Aorta (tissue), 5 donors: ENCODE data around the gene DNAJC16. TPM values are rescaled to one million over a fixed set of nuclear protein-coding genes. Genes with fewer than 3 reads are reported as not detected.

Experiments
- ATAC-seq: fragments of 200-7000 bp; cut with Tn5 transposase; one replicate; pipeline ENCODE4 v1.9.1; 2022; ENCODE audit warnings: moderate library complexity; ENCODE audit not compliant: low FRiP score
- DNase-seq, 2 donors: peaks; one replicate each; pipeline ENCODE4 v3.0.0-alpha.2; 2020
- H3K27ac ChIP-seq, 2 donors: one replicate each; pipeline ENCODE4 v1.5.1; 2013; ENCODE audit warnings: low read length in 2 of 2, mild to moderate bottlenecking in 2 of 2, moderate library complexity in 2 of 2, control low read depth in 1 of 2, inconsistent platforms in 1 of 2, low read depth in 1 of 2
- H3K27me3 ChIP-seq, 2 donors: one replicate each; pipeline ENCODE4 v1.6.1; 2013; ENCODE audit warnings: control low read depth in 1 of 2, low read length in 1 of 2, mild to moderate bottlenecking in 1 of 2, moderate library complexity in 1 of 2; ENCODE audit not compliant: insufficient read depth in 2 of 2, control insufficient read depth in 1 of 2
- H3K36me3 ChIP-seq, 2 donors: one replicate each; pipeline ENCODE4 v1.6.1; 2013; ENCODE audit warnings: control low read depth in 1 of 2, low read length in 1 of 2, mild to moderate bottlenecking in 1 of 2; ENCODE audit not compliant: insufficient read depth in 2 of 2, control insufficient read depth in 1 of 2
- H3K4me1 ChIP-seq, 2 donors: one replicate each; pipeline ENCODE4 v1.6.1; 2013; ENCODE audit warnings: low read length in 2 of 2, control low read depth in 1 of 2, mild to moderate bottlenecking in 1 of 2, moderate library complexity in 1 of 2; ENCODE audit not compliant: insufficient read depth in 2 of 2, control insufficient read depth in 1 of 2
- H3K4me3 ChIP-seq, 2 donors: one replicate each; pipeline ENCODE4 v1.5.1; 2013; ENCODE audit warnings: low read length in 2 of 2, control low read depth in 1 of 2, mild to moderate bottlenecking in 1 of 2
- H3K9me3 ChIP-seq: one replicate; pipeline ENCODE4 v1.6.1; 2013; ENCODE audit warnings: mild to moderate bottlenecking, low read length; ENCODE audit not compliant: control insufficient read depth
- WGBS, 2 donors: extraction: QIAGEN DNeasy Blood & Tissue Kit; methylation state at CpG; one replicate each; pipeline ENCODE4 v1.1.7; 2013; 5-methylcytosine and 5-hydroxymethylcytosine counted together
- intact Hi-C, 2 donors: fragments of 100-400 bp; cut with DNase I; formaldehyde crosslinking; loops; one replicate each; pipeline versions ENCODE4 v1.14.2 to v1.15.0; 2022
- polyA plus RNA-seq, 2 donors: library from polyadenylated mRNA; stranded (reverse); fragments of 200-250 nt; gene quantifications; one replicate each; pipeline ENCODE4 v1.2.3, GENCODE V29; 2013
- total RNA-seq, 2 donors: library from RNA; stranded (reverse); fragmentation: NEBNext Ultra II Directional; extraction: Animal tissue kit (Norgen Biotek cat#: 25700); gene quantifications; one replicate each; pipeline ENCODE4 v1.2.1, GENCODE V29; 2021
- donor health status: healthy with polysubstance abuse.
- donor health status: Bipolar disorder and iron deficiency.
- donor health status: DM: no; HTN: no; CAD: no.
- donor health status: DM: no; HTN: no; CAD: no.
- donor health status: DM: yes; HTN: yes; CAD: no.

Gene DNAJC16
- total and polyA plus RNA-seq, 4 donors, result 3.9 to 19.9 (median 14.6) TPM

- Histone ChIP-seq H3K36me3 (no peaks in the 10 kb centered on the region), H3K27ac (peak overlapping the region in 1 of 2 donors; percentile 100), H3K9me3 (no peaks in the 10 kb centered on the region), H3K4me3 (peak overlapping the region; percentile 88 to 91), H3K4me1 (no peaks in the 10 kb centered on the region), H3K27me3 (no peaks in the 10 kb centered on the region)
- peak; percentile 90 for ATAC-seq
- 1 to 2% methylated on average over 39 to 87 of the region's 88 CpGs for WGBS, 2 donors
- intact Hi-C loops, result loop anchor here (5.0 to 10.0 kb wide), 2 partner anchors 93 to 200 kb away; partner anchors contain the start of gene DDI2 (in 1 of the 2)
- peak; percentile 100 for DNase-seq
Measured at GRCh38 chr1:15524283-15525049, 2.2 kb upstream of the DNAJC16 start.

GRCh38 chr1:15525050-15526020 lies 1.3 kb upstream of the DNAJC16 start:
- 1 to 3% methylated on average over 40 of the region's 40 CpGs for WGBS, 2 donors
- no peaks in the 10 kb centered on the region for H3K27me3 ChIP-seq
- peak overlapping the region; percentile 11 to 85 for H3K27ac ChIP-seq
- no peaks in the 10 kb centered on the region for H3K4me1 ChIP-seq
- intact Hi-C loops, result loop anchor here (5.0 to 10.0 kb wide), 2 partner anchors 92 to 201 kb away; partner anchors contain the start of gene DDI2 (in 1 of the 2)
- no peaks in the 10 kb centered on the region for H3K9me3 ChIP-seq
- no peaks in the 10 kb centered on the region for H3K36me3 ChIP-seq
- peak; percentile 91 for ATAC-seq
- DNase-seq, result peak; percentile 33 to 54
- H3K4me3 ChIP-seq, result peak overlapping the region; percentile 28 to 29

- peak in 1 of 2 donors; percentile 62 for DNase-seq
- H3K36me3 ChIP-seq, result no peaks in the 10 kb centered on the region
- no peaks in the 10 kb centered on the region for H3K27me3 ChIP-seq
- 9 to 12% methylated on average over 9 of the region's 9 CpGs for WGBS, 2 donors
- peak overlapping the region in 1 of 2 donors; percentile 36 for H3K4me3 ChIP-seq
- H3K27ac ChIP-seq, result peak overlapping the region in 1 of 2 donors; percentile 61
- intact Hi-C loops, result loop anchor here (5.0 to 10.0 kb wide), 2 partner anchors 91 to 201 kb away; partner anchors contain the start of gene DDI2 (in 1 of the 2)
- no peak for ATAC-seq
- H3K9me3 ChIP-seq, result no peaks in the 10 kb centered on the region
- no peaks in the 10 kb centered on the region for H3K4me1 ChIP-seq
Measured at GRCh38 chr1:15526021-15526489, 593 bp upstream of the DNAJC16 start.

GRCh38 chr1:15531003-15531402 lies 4.4 kb downstream of the DNAJC16 start:
- DNase-seq, result no peak
- Histone ChIP-seq H3K27me3 (no peaks in the 10 kb centered on the region), H3K4me1 (no peaks in the 10 kb centered on the region), H3K27ac (no peak overlapping the region), H3K36me3 (peaks cover 0 to 3% of the 10 kb centered on the region in 2 donors), H3K9me3 (no peaks in the 10 kb centered on the region), H3K4me3 (no peak overlapping the region)
- intact Hi-C loops, result no loop called here
- no peak for ATAC-seq
- 91 to 95% methylated on average over 4 of the region's 4 CpGs for WGBS, 2 donors

- H3K4me3 ChIP-seq, result no peak overlapping the region
- H3K9me3 ChIP-seq, result no peaks in the 10 kb centered on the region
- no peaks in the 10 kb centered on the region for H3K27me3 ChIP-seq
- H3K4me1 ChIP-seq, result no peaks in the 10 kb centered on the region
- ATAC-seq (no peak), DNase-seq (no peak)
- 83 to 87% methylated on average over 2 of the region's 2 CpGs for WGBS, 2 donors
- no peak overlapping the region for H3K27ac ChIP-seq
- intact Hi-C loops, result no loop called here
- H3K36me3 ChIP-seq, result peaks cover 0 to 3% of the 10 kb centered on the region in 2 donors
Measured at GRCh38 chr1:15531682-15532081, 5.0 kb downstream of the DNAJC16 start.

GRCh38 chr1:15538771-15539170 lies 12.1 kb downstream of the DNAJC16 start:
- Histone ChIP-seq H3K4me3 (no peak overlapping the region), H3K36me3 (peaks cover 0 to 6% of the 10 kb centered on the region in 2 donors), H3K27me3 (no peaks in the 10 kb centered on the region), H3K27ac (no peak overlapping the region), H3K9me3 (no peaks in the 10 kb centered on the region), H3K4me1 (no peaks in the 10 kb centered on the region)
- DNase-seq (no peak), ATAC-seq (no peak)
- 65 to 72% methylated on average over 6 of the region's 6 CpGs for WGBS, 2 donors
- intact Hi-C loops, result no loop called here

- 88 to 91% methylated on average over 8 of the region's 8 CpGs for WGBS, 2 donors
- ATAC-seq (no peak), DNase-seq (no peak)
- Histone ChIP-seq H3K27ac (no peak overlapping the region), H3K27me3 (no peaks in the 10 kb centered on the region), H3K9me3 (no peaks in the 10 kb centered on the region), H3K4me3 (no peak overlapping the region), H3K4me1 (no peaks in the 10 kb centered on the region), H3K36me3 (peaks cover 2 to 6% of the 10 kb centered on the region in 2 donors)
- intact Hi-C loops, result no loop called here
Measured at GRCh38 chr1:15540186-15540585, 13.5 kb downstream of the DNAJC16 start.

GRCh38 chr1:15541231-15541792 lies 14.7 kb downstream of the DNAJC16 start:
- 83 to 95% methylated on average over 4 of the region's 4 CpGs for WGBS, 2 donors
- intact Hi-C loops, result no loop called here
- no peaks in the 10 kb centered on the region for H3K4me1 ChIP-seq
- H3K27me3 ChIP-seq, result no peaks in the 10 kb centered on the region
- H3K27ac ChIP-seq, result no peak overlapping the region
- DNase-seq, result no peak
- H3K4me3 ChIP-seq, result no peak overlapping the region
- H3K9me3 ChIP-seq, result no peaks in the 10 kb centered on the region
- ATAC-seq, result no peak
- H3K36me3 ChIP-seq, result peaks cover 2 to 6% of the 10 kb centered on the region in 2 donors
